Thoracic aorta (tissue), 2 donors: ENCODE measurements around the gene CLMN. TPM values are rescaled to one million over a fixed set of nuclear protein-coding genes. Genes with fewer than 3 reads are reported as not detected.

Experiments used
- ATAC-seq: fragments of 150-250 bp; one replicate; pipeline ENCODE4 v1.8.0; 2017; ENCODE audit warnings: low read depth; ENCODE audit not compliant: insufficient number of reproducible peaks, low FRiP score
- DNase-seq: peaks from one replicate; pipeline ENCODE4 v3.0.0-alpha.2; 2020; ENCODE audit warnings: low spot score
- H3K27ac ChIP-seq, 2 donors: fragments of 200-600 bp; sonication (generic); 1 replicate in 1 of 2; 2 replicates in 1 of 2; pipeline ENCODE4 v1.5.1; 2016; ENCODE audit warnings: mild to moderate bottlenecking in 2 of 2, moderate library complexity in 2 of 2
- H3K27me3 ChIP-seq: fragments of 200-600 bp; sonication (generic); replicated peaks from 2 replicates; pipeline ENCODE4 v1.6.0; 2016; ENCODE audit warnings: mild to moderate bottlenecking; ENCODE audit not compliant: insufficient read depth
- H3K36me3 ChIP-seq: fragments of 200-600 bp; sonication (generic); one replicate; pipeline ENCODE4 v1.5.1; 2016
- H3K4me1 ChIP-seq, 2 donors: fragments of 200-600 bp; sonication (generic); 1 replicate in 1 of 2; 2 replicates in 1 of 2; pipeline versions ENCODE4 v1.5.1 to v1.6.0; 2016; ENCODE audit warnings: low read depth in 2 of 2, mild to moderate bottlenecking in 1 of 2; ENCODE audit not compliant: control insufficient read depth in 1 of 2
- H3K4me3 ChIP-seq: fragments of 200-600 bp; sonication (generic); 2 replicates; pipeline ENCODE4 v1.5.1; 2016; ENCODE audit warnings: mild to moderate bottlenecking
- H3K9me3 ChIP-seq: fragments of 200-600 bp; sonication (generic); 2 replicates; pipeline ENCODE4 v1.5.1; 2016
- total RNA-seq, 2 donors: library from RNA; depleted of rRNA; stranded (reverse); fragments of >200 nt; gene quantifications; one replicate each; pipeline versions ENCODE4 v1.1.0 to v1.2.3, GENCODE V29; 2016
- TF ChIP-seq, protein P1 (sequence below): fragments of 200-600 bp; sonication (generic); IDR thresholded peaks from one replicate; pipeline ENCODE4 v1.5.1; 2019; ENCODE audit warnings: antibody characterized with exemption

Gene CLMN
- total RNA-seq, 2 donors from 2014 or later, result 7.3 to 10.4 TPM

DNA sequence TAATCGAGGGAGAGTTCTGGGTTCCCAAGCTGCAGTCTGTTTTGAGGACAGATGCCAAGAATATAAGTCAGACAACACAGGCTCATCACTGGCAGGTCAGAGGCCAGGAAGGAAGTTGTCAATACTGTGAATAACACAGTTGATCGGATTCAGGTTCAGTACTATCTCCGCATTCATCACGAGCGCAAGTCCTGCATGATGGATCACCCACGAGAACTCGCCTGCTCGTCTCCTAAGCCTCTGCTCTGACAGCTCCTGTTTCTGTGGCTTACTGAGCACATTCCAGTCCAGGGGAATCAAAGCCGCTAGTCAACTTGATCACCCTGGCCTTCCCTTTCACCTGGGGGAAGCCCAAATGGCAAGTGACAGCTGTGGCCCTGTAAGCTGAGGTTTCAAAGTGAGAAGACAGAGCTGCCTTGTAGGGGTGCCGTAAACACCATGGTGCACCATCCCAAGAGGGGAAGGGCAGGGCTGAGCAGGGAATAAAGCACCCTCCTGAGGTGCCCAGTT is 102.3 kb downstream of the CLMN start:
- TF ChIP-seq, protein P1, sequence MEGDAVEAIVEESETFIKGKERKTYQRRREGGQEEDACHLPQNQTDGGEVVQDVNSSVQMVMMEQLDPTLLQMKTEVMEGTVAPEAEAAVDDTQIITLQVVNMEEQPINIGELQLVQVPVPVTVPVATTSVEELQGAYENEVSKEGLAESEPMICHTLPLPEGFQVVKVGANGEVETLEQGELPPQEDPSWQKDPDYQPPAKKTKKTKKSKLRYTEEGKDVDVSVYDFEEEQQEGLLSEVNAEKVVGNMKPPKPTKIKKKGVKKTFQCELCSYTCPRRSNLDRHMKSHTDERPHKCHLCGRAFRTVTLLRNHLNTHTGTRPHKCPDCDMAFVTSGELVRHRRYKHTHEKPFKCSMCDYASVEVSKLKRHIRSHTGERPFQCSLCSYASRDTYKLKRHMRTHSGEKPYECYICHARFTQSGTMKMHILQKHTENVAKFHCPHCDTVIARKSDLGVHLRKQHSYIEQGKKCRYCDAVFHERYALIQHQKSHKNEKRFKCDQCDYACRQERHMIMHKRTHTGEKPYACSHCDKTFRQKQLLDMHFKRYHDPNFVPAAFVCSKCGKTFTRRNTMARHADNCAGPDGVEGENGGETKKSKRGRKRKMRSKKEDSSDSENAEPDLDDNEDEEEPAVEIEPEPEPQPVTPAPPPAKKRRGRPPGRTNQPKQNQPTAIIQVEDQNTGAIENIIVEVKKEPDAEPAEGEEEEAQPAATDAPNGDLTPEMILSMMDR, result no peak
- Histone ChIP-seq H3K4me1 (no peaks in the 10 kb centered on the region), H3K27ac (no peak overlapping the region), H3K27me3 (no peaks in the 10 kb centered on the region), H3K36me3 (no peaks in the 10 kb centered on the region), H3K4me3 (no peak overlapping the region), H3K9me3 (no peaks in the 10 kb centered on the region)
- ATAC-seq (no peak), DNase-seq (no peak)

DNA sequence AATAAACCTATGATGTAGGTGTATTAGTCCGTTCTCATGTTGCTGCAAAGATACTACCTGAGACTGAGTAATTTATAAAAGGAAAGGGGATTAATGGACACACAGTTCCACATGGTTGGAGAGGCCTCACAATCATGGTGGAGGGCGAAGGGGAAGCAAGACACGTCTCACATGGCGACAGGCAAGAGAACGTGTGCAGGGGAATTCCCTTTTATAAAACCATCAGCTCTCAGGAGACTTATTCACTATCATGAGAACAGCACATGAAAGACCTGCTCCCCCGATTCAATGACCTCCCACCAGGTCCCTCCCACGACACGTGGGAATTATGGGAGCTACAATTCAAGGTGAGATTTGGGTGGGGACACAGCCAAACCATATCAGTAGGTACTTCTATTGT is 103.7 kb downstream of the CLMN start:
- H3K27ac ChIP-seq, result no peak overlapping the region
- H3K27me3 ChIP-seq, result no peaks in the 10 kb centered on the region
- TF ChIP-seq, protein P1, result no peak
- H3K4me3 ChIP-seq, result no peak overlapping the region
- H3K36me3 ChIP-seq, result no peaks in the 10 kb centered on the region
- H3K9me3 ChIP-seq, result no peaks in the 10 kb centered on the region
- ATAC-seq (no peak), DNase-seq (no peak)
- H3K4me1 ChIP-seq, result no peaks in the 10 kb centered on the region

DNA sequence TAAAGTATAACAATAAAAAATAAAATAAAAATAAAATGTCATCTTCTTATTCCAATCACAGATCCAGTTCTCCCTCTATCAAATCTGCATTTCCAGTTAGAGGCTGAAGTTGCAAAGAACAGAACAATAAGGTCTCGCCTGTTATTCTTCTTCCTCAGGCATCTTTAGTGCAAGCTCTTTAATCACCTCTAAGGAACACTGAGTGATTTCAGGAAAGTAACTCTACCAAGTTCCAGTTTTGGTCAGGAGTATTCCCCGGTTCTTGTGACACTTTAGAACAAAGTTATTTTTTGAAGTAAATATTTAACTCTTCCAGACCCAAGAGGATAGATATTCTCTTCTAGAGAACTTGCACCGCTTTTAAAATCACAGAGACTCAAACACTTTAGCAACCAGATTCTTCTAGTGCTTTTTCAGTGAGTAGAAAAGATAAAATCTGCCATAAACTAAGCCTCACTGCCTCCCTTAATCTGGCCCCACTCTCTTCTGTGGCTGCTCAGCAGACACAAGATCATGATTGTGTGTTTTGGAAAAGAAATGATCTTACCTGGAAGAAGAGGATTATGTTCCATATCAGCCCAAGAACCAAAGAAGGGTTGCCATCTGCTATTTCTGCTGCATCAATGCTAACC is 104.5 kb downstream of the CLMN start:
- Histone ChIP-seq H3K27me3 (no peaks in the 10 kb centered on the region), H3K36me3 (no peaks in the 10 kb centered on the region), H3K4me1 (no peaks in the 10 kb centered on the region), H3K4me3 (no peak overlapping the region), H3K9me3 (no peaks in the 10 kb centered on the region), H3K27ac (no peak overlapping the region)
- DNase-seq (no peak), ATAC-seq (no peak)
- TF ChIP-seq, protein P1, result no peak

DNA sequence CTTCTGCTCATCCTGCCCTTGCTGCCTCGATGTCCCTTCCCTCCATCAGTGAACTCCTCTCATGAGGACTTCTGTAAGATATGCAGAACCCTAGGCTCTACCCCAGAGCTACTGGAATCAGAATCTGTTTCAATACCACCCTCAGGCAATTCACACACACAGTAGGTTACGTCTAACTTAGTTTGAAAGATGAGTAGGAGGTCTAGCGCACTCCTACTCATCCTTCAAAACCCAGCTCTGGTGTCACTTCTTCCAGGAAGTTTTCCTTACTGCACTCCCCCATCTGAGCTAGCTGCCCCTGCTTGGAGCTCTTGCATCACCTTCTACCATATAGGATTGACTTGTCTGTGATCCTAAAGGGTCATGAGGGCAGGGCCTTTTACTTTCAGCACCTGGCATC is 105.9 kb downstream of the CLMN start:
- H3K27ac ChIP-seq, result no peak overlapping the region
- TF ChIP-seq, protein P1, result no peak
- ATAC-seq, result no peak
- DNase-seq, result no peak
- no peak overlapping the region for H3K4me3 ChIP-seq
- no peaks in the 10 kb centered on the region for H3K27me3 ChIP-seq
- no peaks in the 10 kb centered on the region for H3K36me3 ChIP-seq
- no peaks in the 10 kb centered on the region for H3K9me3 ChIP-seq
- no peaks in the 10 kb centered on the region for H3K4me1 ChIP-seq

DNA sequence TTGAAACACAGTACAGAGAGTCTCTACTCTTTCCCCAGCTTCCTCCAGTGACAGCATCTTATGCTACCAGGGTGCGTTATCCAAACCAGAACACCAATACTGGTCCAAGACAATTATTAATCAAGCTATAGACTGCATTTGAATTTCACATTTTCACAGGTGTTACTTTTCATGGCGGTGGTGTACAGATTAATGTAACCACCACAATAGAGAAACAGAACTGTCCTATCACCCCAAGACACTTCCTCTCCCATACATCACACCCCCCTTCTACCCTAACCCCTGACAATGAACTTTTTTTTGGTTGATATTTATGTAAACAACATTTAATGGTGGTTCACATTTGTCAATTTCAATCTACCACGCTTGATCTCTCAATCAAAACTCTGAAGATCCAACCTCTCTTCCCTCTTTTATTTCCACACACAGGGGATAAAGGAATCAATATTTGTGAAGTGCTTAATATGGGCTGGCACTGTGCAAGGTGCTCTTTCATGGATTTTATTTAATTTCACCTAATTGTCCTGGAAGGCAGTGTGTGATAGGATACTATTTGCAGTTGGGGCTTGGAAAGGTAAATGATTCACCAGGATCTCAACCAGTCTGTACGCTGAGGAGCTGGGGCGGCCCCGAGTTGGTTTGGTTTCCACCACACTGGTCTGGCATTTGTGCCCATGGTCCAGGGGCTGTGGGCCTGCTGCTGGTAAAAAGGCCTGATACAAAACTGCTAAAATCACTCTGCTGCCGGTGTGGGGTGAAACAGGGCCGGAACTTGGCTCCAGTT is 107.8 kb downstream of the CLMN start:
- H3K27ac ChIP-seq, result no peak overlapping the region
- DNase-seq (no peak), ATAC-seq (no peak)
- TF ChIP-seq, protein P1, result no peak
- no peaks in the 10 kb centered on the region for H3K36me3 ChIP-seq
- H3K27me3 ChIP-seq, result no peaks in the 10 kb centered on the region
- no peaks in the 10 kb centered on the region for H3K9me3 ChIP-seq
- H3K4me1 ChIP-seq, result no peaks in the 10 kb centered on the region
- no peak overlapping the region for H3K4me3 ChIP-seq
